ENCODE results near the gene MKKS.

The MKKS gene

DNA sequence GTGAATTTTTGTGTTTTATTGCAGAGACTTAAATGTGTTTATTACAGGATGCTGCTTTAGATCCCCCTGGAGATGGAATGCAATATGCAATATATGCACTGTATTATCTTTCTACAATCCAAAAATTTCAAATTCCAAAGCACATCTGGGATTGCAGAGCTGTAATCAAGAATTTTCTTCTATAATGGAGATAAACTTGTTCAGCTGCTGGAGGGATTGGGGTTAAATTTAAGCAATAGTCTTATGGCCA is 66.4 kb downstream of the MKKS start:
- no peak for DNase-seq

DNA sequence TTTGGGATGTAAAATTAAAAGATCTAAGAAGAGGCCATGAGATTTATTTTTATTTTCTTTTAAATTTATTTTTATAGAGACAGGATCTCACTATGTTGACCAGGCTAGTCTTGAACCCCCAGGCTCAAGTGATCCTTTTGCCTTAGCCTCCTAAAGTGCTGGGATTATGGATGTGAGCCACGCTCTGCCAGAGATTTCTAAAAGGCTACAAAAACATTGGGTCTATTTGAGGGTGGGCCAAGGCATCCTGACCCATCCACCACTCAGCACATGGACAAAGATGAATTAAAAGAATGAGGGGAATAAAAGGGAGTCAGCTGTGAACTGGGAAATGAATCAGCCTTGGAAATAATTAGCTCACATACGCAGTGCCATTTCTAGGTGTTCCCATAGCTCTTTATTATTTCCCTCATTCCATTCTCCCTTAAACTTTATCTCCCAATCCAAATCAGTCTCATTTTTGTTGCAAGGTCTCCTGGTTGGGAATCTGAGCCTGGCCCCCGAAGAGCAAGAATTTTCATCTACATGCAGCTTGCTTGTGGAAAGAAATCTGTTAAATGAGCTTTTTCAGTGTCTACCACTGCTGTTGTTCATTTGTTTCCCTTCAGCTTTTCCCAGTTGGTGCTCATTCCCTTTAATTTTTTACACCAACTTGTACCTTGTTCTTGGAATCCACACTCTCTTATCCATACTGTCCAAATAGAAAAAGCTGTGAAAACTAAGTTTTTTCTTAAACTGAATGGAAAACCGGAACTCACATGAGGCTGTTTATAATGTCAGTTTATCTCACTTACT is 66.9 kb downstream of the MKKS start:
- no peak for DNase-seq

DNA sequence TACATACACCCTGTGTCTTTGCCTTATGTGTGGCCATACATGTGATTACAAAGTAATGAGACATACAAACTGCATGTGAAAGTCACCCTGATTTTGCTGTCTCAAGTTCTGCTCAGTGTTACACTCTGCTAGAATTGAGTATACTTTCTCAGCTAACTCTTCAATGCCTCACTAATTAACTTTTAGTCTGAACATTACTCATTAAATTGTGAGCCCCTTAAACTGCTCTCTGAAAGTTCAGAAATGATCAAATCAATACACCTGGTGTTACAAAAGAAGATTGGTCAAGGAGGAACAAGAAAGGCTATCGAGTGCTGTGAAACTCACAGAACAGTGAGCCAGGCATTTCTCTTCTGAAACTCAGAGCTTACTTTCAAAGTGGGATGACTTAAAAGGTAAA is 71.3 kb downstream of the MKKS start:
- DNase-seq = no peak

DNA sequence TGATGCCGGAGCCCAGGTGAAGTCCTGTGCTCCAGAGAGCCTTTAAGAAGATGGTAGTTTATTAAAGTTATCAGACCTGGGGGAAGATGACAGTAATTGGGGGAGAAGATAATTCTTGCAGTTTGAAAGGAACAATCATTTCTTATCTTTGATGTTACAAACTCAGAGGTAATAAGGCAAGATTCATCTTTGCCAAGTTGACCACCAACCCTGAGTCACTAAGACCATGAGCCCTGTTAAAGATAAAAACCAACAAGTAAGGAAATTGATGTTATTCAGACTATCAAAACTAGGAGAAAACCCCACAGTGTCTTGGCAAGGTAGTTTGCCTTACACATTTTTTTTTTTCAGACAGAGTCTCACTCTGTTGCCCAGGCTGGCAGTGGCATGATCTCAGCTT is 73.1 kb downstream of the MKKS start:
- no peak for DNase-seq

DNA sequence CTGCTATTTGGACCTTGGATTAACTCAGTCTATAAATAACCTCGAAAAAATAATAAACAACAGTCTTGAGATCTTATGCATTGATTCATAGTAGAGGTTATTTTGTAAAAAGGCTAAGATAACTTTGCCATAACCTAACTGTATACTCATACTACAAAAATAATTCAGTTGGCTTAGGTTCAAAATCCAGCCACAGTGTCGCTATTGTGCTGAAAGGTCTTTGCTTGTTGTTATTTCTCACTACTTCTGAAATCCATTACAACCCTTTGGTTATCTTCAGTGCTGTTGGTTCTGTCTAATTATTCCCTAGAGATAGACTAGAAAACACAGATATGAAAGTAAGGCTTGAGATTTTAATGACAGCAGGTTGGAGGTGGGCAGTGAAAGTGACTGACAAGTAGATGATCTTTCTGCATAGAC is 74.4 kb downstream of the MKKS start:
- no peak for DNase-seq

DNA sequence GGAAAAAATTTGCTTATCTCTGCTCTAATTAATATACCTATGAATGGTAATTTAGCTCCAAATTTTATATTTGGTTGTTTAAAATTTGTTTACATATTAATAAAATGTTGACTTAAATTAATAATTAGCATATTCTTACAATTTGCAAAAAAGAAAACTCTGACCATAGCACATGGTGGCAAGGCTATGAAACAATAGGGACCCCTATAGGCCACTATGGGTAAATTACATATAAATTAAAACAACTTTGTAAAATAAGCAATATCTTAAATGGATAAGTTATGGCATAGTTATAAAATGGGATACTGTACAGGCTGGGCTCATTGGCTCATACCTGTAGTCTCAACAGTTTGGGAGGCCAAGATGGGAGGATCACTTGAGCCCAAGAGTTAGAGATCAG is 76.0 kb downstream of the MKKS start:
- DNase-seq = no peak

DNA sequence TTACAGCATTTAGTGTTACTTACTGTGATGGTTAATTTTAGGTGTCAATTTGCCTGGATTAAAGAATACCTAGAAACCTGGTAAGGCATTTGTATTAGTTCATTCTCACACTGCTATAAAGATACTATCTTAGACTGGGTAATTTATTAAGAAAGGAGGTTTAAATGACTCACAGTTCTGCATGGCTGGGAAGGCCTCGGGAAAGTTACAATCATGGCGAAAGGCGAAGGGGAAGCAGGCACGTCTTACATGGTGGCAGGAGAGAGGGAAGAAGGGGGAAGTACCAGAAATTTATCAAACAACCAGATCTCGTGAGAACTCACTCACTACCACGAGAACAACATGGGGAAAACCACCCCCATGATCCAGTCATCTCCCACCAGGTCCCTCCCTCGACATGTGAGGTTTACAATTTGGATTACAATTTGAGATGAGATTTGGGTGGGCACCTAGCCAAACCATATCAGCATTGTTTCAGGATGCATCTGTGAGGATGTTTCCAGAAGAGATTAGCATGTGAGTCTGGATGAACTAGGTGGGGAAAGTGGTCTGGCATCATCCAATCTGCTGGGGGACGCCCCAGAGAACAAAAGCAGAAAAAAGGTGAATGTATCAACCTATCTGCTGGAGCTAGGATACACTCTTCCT is 76.8 kb downstream of the MKKS start:
- DNase-seq = no peak

DNA sequence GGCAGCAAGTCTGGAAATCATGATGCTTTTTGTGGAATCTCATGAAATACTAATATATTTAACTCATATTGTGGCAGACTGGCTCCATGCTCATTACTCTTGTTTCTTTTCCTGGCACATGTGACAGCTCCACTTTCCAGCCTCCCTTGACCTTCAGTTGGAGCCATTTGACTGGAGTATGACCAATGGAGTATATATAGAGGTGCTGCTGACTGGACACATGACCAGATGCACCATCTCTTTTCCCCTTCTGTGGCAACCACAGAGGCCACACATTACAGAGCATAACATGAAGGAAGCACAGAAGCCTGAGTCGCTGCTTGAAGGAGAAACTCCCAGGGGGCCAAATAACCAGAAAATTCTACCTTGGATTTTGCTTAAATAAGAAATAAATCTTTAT is 77.4 kb downstream of the MKKS start:
- DNase-seq = no peak

DNA sequence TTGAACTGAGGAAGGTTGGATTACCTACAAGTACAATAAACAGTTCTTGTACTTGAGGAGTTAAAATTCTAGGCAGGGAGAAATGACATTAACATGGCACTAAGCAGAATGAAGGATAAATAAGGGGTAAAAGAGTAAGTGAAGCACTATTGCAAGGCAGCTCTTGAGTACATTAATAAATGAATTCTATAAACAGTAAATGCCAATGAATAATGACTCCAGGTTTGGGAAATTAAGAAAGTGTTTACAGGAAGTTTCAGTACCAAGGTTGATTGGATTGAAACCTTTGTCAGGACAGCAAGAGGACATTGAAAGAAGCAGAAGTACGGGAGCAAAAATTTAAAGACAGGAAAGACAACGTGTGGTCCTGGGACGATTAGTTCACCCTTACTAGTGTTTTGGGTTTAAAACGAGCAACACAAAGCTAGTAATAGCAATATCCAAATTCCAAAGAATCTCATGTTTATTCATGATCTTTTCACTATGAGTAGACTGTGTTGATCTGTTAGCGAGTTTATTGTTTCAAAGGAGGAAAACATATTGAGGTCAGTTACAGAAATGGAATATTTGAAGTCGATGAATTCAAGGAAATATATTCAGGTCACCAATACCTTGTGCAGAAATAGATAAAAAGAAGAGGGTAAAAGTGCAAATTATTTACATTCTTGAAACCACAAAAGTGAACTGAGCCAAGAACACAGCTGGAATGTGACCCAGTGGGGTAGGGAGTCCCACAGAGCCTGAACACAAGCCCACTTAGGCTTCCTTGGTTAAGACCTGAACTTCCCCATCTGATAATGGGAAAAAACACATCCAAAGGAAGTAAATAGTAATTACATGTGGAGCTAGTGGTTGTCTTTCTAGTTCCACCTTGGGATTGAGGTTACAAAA is 80.8 kb downstream of the MKKS start:
- DNase-seq = no peak
